ENCODE results near the gene TTC1. TPM values are rescaled to one million over a fixed set of nuclear protein-coding genes. Genes with fewer than 3 reads are reported as not detected.

Gene TTC1
- total and polyA plus RNA-seq, 2 of the 8 experiments (the other 6 are each of a cell fraction or from before 2014, with no cell fraction given) = 25.1 to 63.9 TPM

DNA sequence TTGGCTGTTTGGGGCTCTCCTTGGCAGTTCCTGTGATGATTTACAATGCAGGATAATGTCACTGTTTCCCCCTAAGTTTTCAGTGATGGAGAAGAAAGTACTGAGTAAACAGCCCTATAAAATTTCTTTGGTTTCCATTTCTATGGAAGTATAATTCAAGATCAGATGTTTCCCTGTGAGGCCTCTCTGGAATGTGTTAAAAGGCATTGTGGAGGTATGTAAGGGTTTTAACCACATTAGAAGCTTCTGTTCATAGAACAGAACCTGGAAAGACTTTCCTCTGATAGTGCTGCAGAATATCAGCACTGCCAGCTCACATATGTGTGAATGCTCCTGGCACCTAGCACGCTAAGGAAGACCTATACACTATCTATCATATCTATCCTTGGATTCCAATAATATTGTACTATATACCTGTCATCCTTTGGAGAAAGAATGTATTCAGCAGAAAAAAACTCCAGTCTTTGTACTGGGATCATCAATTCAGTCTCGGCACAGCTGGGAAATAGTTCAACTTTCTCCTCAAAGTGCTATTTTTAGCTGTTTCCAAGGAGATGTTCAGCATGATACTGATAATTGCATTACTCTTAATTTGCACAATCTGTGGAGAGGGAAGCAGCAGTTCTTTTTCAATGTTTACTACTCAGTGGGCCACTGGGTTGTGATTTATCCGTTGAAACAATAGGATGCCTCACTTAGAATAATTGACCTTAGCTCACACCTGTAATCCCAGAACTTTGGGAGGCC, 21.9 kb downstream of the TTC1 start (continued):
- TF ChIP-seq SUZ12 (IDR thresholded peaks at IDR 0.05; ENCODE audit: low read length) = no peak
- TF ChIP-seq SP1 (IDR thresholded peaks at IDR 0.05; ENCODE audit: low read depth, low read length) = no peak
- TF ChIP-seq POU5F1 (IDR thresholded peaks at IDR 0.05; ENCODE audit: low read depth, low read length) = no peak
- no peak for TF ChIP-seq BCL11A (IDR thresholded peaks at IDR 0.05; ENCODE audit: low read depth in 2 of 2, low read length in 2 of 2)
- TF ChIP-seq CREB1 (IDR thresholded peaks at IDR 0.05) = no peak
- no peak for TF ChIP-seq KDM5A (IDR thresholded peaks at IDR 0.05; ENCODE audit: low read length)

All from H1 (cell line).